ENCODE data around the gene PPP3CA.
"Not testable (repeated sequence)": the region's sequence is repeated elsewhere in the genome, so short reads cannot be mapped to it uniquely, and the experiment has no call there.

The PPP3CA gene

GRCh38 chr4:101201421-101201820, 145.9 kb downstream of the PPP3CA start:
- no peak for DNase-seq

GRCh38 chr4:101200561-101200960, 146.8 kb downstream of the PPP3CA start:
- no peak for DNase-seq

GRCh38 chr4:101199507-101200285, 147.6 kb downstream of the PPP3CA start:
- DNase-seq: no peak

GRCh38 chr4:101198682-101199339, 148.5 kb downstream of the PPP3CA start:
- peak; percentile 79 for DNase-seq

- no peak for DNase-seq
Observed at GRCh38 chr4:101197350-101197749, 150.0 kb downstream of the PPP3CA start.

GRCh38 chr4:101192244-101192643, 155.1 kb downstream of the PPP3CA start:
- DNase-seq: no peak

- no peak for DNase-seq
Observed at GRCh38 chr4:101191302-101192098, 155.8 kb downstream of the PPP3CA start.

- DNase-seq: no peak
Observed at GRCh38 chr4:101190751-101191150, 156.6 kb downstream of the PPP3CA start.

GRCh38 chr4:101188906-101189305, 158.4 kb downstream of the PPP3CA start:
- no peak for DNase-seq

- no peak for DNase-seq
Observed at GRCh38 chr4:101187841-101188240, 159.5 kb downstream of the PPP3CA start.

- DNase-seq: no peak
Observed at GRCh38 chr4:101186567-101187184, 160.7 kb downstream of the PPP3CA start.

- no peak for DNase-seq
Observed at GRCh38 chr4:101184668-101185067, 162.7 kb downstream of the PPP3CA start.

- no peak for DNase-seq
Observed at GRCh38 chr4:101183666-101184373, 163.5 kb downstream of the PPP3CA start.

- no peak for DNase-seq
Observed at GRCh38 chr4:101183221-101183620, 164.1 kb downstream of the PPP3CA start.

GRCh38 chr4:101182688-101183087, 164.6 kb downstream of the PPP3CA start:
- not testable (repeated sequence) for DNase-seq

GRCh38 chr4:101178731-101179130, 168.6 kb downstream of the PPP3CA start:
- no peak for DNase-seq

GRCh38 chr4:101177154-101177553, 170.2 kb downstream of the PPP3CA start:
- DNase-seq: no peak

GRCh38 chr4:101175896-101176676, 171.2 kb downstream of the PPP3CA start:
- no peak for DNase-seq

- no peak for DNase-seq
Observed at GRCh38 chr4:101174679-101175345, 172.5 kb downstream of the PPP3CA start.

- DNase-seq: no peak
Observed at GRCh38 chr4:101172369-101172768, 175.0 kb downstream of the PPP3CA start.

GRCh38 chr4:101171747-101172146, 175.6 kb downstream of the PPP3CA start:
- no peak for DNase-seq

All from NCI-H2171 (cell line).